GM21723 (cell line): ENCODE measurements around the gene ABTB2.
"Not testable (repeated sequence)": the region's sequence is repeated elsewhere in the genome, so short reads cannot be mapped to it uniquely, and the experiment has no call there.

Experiments used
- ATAC-seq: cut with Tn5 transposase; IDR thresholded peaks from one replicate; pipeline ENCODE4 v1.9.1; 2021; ENCODE audit warnings: mild to moderate bottlenecking, moderate library complexity; ENCODE audit not compliant: unreplicated experiment

Gene ABTB2

DNA sequence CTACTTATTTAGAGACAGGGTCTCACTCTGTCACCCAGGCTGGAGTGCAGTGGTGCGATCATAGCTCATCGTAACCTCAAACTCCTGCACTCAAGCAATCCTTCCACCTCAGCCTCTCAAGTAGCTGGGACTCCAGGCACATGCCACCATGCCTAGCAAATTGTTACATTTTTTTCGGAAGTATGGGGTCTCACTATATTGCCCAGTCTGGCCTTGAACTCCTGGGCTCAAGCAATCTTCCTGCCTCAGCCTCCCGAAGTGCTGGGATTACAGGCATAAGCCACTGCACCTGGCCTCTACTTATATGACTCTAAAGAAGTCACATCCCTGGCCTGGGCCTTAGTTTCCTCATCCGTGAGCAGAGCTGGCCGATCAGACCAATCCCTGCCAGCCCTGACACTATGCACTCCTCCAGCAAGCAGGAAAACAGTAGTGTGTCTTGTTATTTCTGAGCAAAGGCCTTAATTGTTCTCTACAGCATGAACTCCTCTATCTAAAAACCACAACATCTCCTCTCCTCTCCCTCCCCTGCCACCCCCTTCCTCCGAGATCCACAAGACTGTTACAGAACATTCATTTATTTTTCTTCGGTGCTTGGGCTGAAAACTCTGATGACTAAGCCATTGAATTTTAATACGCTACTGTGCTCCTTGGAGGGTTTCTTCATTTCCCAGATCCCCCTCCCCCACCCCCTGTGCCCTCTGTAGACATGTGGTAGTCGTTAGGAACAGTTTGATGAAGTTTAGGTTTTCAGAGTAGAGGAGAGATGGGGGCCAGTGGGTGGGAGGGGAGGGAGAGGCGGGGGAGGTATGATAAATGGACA lies 91.5 kb downstream of the ABTB2 start:
- no peak for ATAC-seq

DNA sequence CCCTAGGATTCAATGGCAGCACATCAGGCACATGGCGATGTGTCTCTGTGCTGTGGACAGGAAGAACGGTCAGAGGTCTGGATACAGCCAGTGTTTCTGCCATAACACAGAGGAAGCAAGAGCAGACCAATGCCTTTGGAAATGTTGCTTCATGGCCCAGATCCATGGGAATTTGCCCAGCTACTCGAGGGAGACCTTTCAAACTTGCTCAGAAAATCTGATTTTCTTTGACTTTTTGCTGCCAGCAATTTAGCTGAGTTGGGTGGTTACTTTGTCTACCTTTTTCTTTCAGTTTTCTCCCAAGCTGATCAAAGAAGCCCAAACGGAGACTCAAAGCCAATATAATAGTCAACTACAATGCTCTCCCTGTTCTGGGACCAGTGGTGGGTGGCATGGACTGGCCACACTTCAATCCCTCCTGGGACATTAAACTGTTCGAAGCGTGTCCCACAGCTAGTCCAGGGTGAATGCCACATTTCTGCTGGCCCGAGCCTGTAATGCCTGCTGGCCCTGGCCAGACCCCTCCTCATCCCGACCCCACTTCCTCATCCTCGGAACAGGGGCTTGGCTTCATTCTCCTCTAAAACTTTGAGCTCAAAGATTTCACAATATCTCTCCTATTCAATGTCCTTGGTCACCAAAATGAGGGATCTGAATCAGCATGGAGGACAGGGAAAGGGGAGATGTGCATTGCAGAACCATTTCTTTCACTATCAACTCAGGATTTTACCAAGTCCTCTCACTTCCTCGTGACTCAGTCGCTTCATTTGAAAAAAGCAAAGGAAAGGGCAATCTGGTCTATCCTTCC lies 93.3 kb downstream of the ABTB2 start:
- no peak for ATAC-seq

DNA sequence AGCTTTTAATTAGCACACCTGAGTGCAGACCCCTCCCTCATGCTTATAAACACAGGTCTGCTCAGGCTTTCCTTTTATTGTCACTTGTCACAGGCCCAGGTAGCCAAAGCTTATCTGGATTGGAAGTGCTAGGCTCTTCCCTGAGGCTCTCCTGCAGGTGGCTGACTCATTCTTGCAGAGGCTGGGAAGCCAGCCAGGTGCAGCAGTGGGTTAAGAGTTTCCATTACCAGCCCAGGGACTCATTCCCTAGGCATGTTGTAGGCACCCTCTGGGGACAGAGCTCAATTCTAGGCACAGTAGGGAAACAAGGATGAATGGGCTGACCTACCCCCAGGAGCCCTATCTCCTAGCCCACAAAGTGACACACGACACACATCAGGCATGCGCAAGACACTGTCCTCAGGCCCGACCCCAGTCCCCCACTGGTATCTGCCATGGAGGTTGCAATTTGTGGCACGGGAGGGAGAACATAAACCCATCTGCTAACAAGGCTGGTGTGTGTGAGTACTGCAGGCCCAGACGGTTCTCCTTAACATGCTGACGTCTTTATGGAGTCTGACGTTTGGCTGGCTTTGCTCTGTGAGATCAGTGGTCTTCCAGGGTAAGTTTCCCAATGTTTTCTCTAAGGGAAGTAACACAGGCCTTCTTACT lies 94.2 kb downstream of the ABTB2 start:
- no peak for ATAC-seq

DNA sequence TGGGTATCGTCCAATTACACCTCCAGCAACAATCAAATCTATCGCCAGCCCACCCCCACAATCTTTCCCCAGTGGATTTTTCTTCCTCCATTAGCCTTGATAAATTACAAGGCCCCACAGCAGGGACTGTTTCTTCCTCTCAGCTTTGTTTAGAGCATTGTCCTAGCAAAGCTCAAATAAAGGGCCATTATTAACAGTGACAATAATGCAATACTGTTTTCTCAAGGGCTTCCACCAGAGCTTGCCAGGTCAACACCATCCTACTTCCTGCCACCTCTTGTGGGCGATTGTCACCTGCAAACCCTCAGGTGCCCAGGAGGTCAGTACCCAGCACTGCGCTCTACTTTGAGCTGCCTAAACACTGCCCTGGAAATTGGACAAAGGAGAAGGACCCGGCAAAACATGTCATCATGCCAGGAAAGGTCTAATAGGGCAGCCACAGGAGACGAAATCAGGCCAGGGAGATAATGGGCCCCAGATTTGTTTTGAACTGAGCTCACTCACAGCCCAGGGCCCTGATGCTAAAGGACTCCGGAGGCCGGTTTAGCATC lies 95.2 kb downstream of the ABTB2 start:
- ATAC-seq = no peak

DNA sequence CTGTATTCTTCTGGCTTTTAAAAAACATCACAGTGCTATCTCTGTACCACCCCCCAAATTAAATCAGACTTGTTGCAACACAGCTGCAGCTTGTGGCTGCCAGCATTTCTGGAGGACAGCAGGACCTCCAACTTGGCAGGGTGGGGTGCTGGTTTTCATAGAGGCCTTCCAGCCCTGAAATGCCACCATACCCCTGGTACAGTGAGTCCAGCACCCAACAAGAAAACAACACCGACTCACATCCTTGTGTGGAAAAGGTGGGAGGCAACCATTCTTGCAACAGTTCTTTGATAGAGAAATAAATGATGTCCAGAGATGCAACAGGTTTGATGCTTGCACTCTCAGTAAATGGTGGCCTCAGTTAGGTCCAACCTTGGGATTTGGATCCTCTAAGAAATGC lies 96.0 kb downstream of the ABTB2 start:
- no peak for ATAC-seq

DNA sequence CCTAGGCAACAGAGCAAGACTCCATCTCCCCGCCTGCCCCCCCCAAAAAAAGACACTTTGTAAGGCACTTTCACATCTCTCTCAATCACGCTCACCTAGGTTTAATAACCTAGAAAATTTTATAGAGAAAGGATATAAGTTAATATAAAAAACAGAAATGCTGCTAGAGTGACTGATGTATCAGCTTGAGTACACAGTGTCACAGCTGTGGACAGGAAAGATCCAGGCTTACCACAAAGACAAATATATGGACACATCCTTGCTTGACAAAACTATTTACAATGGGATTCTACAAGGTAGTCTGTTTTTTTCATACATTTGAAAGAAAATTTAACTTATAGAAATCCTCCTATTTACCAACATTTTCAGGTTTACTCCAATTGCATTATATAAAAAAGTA lies 96.7 kb downstream of the ABTB2 start:
- ATAC-seq = no peak

DNA sequence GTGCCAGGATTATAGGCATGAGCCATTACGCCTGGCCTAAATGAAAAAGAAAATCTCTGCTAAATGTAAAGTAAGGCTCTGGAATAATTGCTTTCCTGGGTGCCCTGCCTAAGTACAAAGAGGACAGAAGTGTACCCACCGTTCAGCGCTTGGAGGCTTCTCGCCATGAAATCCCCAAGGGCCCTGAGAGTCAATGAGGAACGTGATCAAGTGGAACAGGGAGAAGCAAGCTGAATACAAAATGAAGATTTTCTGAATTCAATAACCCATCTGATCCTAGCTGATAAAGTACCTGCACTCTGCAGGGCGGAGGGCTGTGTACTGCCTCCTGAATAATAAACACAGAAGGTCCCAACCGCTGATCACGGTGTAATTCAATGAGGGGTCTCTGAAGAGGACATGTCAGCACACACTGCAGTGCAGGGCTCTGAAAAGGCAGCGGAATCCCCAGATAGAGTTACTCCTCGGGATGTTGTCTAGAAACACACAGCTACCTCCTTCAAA lies 97.7 kb downstream of the ABTB2 start:
- no peak for ATAC-seq

DNA sequence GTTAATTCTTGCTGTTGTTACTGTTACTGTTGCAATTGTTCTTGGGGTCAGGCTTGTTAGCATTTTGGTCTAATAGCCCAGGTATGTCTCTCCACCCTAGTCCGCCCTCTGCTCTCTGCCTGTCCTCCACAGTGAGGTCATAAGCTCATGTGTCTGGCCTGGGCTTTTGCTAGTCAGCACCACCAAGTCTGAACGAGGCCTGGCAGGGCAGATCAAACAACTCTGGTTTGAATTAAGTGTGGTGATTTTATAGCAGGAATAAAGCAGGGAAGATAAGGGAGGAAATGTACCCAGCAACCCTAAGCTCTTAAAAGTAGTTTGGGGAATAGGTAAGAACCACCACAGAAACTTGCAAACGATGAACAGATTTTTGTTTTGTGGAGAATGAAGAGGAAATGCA lies 98.7 kb downstream of the ABTB2 start:
- no peak for ATAC-seq

DNA sequence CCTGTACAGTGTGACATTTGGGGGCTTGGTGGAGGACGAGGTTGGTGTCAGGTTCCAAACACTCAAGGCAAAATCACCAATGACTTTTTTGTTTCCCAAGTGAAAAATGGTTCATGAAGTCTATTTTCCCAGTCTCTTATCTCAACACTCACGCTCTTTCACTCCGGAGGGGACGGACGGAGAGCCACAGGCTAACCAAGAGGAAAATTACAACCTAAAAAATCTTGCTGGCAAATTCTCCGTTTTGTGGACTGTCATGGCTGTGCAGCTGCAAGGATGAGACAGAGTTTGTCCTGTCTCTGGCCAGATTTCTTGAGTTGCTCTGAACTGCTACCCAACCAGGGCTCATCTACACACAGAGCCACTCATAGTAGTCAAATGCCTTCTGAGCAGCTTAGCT lies 101.2 kb downstream of the ABTB2 start:
- ATAC-seq = no peak

DNA sequence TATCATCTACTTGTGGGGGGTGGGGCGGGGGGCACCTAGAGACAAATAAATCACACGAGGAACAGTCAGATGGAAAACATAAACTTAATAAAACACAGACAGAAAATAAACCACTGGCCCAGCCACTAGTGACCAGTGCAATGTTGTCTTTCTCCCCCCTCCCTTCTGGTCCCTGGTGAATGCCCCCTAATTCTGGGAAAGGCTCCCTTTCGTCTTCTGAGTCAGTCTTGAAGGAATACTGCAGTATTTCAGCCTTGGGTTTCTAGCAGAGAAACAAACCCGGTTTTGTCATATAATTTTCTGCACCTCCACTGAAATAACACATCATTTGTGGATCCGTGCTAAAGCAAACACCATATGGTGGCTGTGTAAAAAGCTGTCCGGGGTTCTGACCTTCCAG lies 101.7 kb downstream of the ABTB2 start:
- no peak for ATAC-seq

DNA sequence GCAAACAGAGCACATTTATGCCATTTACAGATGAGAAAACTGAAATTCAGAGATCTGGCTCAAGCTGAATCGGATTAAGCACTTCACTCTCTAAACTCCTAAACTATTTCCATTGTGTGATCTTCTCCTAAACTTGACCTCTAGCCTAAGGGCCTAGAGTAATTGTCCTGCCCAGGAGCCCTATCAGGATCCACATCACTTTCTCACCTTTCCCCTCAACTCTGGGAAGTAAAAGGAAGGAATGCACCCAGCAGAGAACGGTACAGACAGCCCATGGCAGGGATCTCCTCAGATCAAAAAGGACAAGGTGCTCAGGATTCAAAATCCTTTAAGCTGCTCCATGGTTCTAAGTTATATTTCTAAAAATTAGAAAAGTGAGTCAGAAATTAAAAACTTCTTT lies 102.7 kb downstream of the ABTB2 start:
- no peak for ATAC-seq

DNA sequence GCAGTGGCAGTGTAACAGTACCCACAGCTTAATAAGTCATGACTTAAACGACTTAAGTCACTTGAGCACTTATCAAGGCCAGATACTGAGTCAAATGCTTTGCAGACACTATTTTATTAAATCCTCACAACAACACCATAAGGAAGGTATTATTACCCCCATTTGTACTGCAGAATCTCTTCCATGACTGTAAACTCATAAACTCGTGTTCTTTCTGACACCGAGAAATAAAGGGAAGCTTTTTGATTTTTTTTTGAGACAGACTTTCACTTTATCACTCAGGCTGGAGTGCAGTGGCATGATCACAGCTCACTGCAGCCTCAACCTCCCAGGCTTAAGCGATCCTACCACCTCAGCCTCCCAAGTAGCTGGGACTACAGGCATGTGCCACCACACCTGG lies 103.8 kb downstream of the ABTB2 start:
- no peak for ATAC-seq

DNA sequence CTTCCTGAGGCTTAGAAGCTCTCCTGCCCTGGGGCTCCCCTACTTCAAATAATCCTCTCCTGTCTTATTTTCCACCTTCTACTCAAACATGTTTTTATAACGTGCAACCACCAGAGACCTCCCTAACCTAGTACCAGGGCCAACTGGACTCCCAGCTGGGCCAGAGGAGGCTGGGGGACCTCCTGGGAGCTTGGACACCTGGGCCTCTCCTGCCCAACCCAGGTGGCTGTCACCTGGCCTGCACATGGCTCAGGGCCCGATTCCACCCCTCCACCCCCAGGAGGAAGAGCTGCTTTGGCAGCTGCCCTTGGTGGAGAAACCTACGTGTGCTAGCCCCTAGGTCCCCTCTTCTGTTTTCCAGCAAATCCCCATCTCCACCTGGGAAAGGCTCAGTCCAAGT lies 105.2 kb downstream of the ABTB2 start:
- ATAC-seq = no peak

DNA sequence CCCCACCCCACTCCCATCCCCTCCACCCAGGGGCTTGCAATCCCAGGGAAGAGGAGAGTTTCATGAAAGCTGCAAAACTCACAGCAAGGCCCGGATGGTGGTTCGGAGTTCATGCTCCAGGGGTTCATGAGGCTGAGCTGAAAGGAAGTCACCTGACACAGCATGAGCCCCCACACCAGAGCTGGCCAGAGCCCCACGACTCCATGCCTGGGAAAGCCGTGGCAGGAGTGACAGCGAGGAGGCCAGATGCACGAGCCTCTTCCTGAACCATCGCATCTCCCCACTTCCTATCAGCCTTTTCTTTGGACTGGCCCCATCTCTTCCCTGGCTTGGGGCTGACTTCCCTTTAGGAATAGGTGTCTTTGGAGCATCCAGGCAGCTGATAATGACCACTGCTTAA lies 105.8 kb downstream of the ABTB2 start:
- ATAC-seq = no peak

DNA sequence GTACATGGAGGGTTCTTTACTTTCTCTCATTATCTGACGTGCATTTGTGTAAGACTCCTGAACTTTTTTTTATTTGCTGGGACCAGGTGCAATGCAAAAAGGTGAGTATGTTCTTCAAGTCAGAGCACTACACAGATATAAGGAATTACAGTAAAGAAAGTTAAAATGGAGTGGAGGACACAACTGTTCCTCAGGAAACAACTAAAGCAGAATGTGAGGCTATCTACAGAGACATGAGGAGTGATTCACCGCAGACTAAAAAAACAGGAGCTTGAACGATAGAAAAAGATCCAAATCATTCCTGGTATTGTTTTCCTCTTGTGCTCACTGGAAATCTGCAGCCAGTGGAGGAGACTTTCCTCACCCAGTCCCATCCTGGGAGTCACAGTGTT lies 106.2 kb downstream of the ABTB2 start:
- no peak for ATAC-seq

DNA sequence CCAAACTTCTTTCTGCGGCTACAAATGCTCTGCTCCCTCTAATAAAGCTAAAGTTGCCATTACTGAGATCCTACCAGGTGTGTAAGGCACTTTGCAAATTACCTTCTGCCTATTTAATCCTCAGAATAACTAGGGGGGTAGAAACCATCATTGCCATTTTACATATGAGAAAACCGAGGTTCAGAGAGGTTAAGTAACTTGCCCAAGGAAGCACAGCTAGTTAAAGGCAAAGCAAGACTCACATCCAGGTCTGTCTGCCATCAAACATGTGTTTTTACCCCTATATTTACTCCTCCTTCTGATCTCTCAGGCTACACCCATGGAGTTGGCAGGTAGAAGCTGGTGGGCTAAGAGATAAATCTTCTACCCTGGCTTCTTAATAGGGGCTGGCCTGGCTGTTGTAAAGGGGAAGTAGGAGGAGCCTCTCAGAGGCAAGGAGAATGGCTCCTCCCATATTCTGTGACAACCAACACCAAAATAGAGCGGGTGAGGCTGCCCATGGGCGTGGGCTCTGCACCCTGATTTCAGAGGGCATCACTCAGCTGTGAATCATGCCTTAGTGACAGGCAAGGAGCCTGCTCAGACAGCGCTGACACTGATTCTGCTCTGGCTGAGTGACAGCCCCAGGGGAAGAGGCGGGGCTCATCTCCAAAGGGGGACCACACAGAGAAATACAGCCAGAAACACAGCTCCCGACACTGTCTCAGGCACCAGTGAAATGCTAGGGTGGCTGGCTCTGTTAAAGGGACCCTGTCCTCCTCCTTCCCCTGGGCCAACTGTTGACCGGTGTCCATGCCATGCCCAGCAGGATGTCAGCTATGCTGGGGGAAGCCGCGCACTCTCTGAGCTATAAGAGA lies 106.8 kb downstream of the ABTB2 start:
- ATAC-seq = peak; percentile 86

DNA sequence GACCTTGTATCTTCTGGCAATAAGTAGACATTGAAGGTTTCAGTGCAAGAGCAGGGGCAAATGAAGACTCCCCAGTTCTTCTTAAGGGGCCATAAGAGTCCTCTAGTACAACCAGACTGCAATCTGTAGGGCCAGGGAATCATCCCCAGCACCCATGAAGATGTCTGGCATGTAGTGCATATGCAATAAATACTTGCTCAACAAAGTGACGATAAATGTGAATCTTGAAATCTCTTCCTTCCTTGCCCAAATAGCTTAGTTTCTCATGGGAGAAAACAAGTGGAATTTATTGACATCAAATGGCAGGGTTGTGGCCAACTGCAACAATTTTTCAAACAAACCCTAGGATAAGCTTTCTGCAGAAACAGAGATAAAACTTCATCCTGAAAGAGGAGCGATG lies 107.6 kb downstream of the ABTB2 start:
- ATAC-seq = no peak

DNA sequence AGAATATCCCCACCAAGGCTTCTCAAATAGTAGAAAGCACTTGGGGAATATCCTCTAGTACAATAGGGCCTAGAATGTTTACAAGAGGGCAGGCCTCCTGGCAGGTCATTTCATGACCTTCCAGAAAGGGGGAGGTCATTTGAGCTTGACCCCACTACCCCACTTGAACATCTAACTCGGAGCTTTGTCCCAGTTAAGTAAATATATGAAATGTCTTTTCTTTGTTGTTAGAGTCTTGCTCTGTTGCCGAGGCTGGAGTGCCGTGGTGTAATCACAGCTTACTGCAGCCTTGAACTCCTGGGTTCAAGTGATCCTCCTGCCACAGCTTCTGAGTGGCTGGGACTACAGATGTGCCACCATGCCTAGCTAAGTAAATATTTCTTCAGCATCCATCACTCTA lies 108.4 kb downstream of the ABTB2 start:
- ATAC-seq = no peak

DNA sequence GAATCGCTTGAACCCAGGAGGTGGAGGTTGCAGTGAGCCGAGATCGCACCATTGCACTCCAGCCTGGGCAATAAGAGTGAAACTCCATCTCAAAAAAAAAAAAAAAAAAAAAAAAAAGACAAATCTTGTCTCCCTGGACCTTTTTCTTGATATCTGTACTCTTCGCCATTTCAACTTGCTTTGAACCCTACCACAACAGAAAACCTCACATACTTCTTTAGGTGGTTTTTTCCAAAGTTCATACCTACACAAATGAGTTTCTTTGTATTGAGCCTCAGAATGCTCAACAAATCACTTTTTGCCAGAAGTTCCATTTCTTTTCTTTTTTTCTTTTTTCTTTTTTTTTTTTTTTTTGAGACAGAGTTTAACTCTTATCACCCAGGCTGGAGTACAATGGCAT lies 111.3 kb downstream of the ABTB2 start:
- not testable (repeated sequence) for ATAC-seq

DNA sequence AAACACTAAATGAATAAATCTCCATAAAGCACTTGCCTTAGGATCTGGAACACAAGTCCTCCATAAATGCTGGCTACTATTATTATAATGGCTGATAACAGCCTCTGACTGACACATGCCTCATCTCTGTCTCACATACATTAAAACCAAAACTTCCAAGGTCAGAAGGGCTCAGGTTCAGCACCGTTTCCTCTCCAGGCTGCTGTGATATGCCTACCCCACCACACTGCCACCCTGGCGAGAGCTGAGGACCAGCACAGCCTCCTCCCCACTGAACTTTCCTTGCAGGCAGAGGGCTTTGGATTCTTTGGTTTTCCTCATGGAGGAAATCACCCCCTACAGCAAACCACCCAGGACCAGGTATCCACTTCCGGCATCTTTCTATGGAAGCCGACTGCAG lies 112.8 kb downstream of the ABTB2 start:
- ATAC-seq = no peak
